PC-9 (cell line): ENCODE data around the gene PRKACG. TPM values are rescaled to one million over a fixed set of nuclear protein-coding genes. Genes with fewer than 3 reads are reported as not detected.

Experiments
- BruUV-seq: library from RNA; stranded (reverse); fragments of 400-500 nt; replicated peaks from 2 replicates; lab custom pipeline; 2021; lab: Mats Ljungman, UMichigan
- CTCF ChIA-PET: fragments of 300-600 bp; sonication (Branson Sonifier 250); formaldehyde crosslinking; loops from one replicate; lab custom pipeline; 2022; ENCODE audit warnings: antibody characterized with exemption; lab: Charles Lee
- POLR2A ChIA-PET: fragments of 300-600 bp; sonication (Branson Sonifier 250); formaldehyde crosslinking; loops from one replicate; lab custom pipeline; 2022; ENCODE audit warnings: antibody characterized with exemption; ENCODE audit not compliant: unreplicated experiment; lab: Charles Lee
- DNase-seq, 2 experiments: peaks; one replicate each; pipeline versions ENCODE4 v3.0.0 to v3.0.0-alpha.2; 2015 to 2022; ENCODE audit warnings: mixed read lengths in 1 of 2
- H2AFZ ChIP-seq: fragments of 200-600 bp; sonication (generic); 2 replicates; pipeline ENCODE4 v1.8.1; 2017; ENCODE audit warnings: antibody characterized with exemption
- H3F3A ChIP-seq: fragments of 200-600 bp; sonication (generic); 2 replicates; pipeline ENCODE4 v1.8.1; 2017; ENCODE audit warnings: antibody characterized with exemption, mild to moderate bottlenecking, low read depth; ENCODE audit not compliant: insufficient read depth
- H3K27ac ChIP-seq: fragments of 200-600 bp; sonication (generic); 2 replicates; pipeline ENCODE4 v1.6.1; 2016; ENCODE audit warnings: mixed run types
- H3K27me3 ChIP-seq: fragments of 200-600 bp; sonication (generic); 2 replicates; pipeline ENCODE4 v1.6.1; 2016; ENCODE audit warnings: low read depth, mixed run types; ENCODE audit not compliant: insufficient read depth
- H3K36me3 ChIP-seq: fragments of 200-600 bp; sonication (generic); 2 replicates; pipeline ENCODE4 v1.6.1; 2016; ENCODE audit warnings: low read depth, mixed run types
- H3K4me1 ChIP-seq: fragments of 200-600 bp; sonication (generic); replicated peaks from 2 replicates; pipeline ENCODE4 v1.6.1; 2016; ENCODE audit warnings: mixed run types; ENCODE audit not compliant: insufficient read depth
- H3K4me2 ChIP-seq: fragments of 200-600 bp; sonication (generic); 2 replicates; pipeline ENCODE4 v1.6.1; 2017; ENCODE audit warnings: mixed run types
- H3K4me3 ChIP-seq: fragments of 200-600 bp; sonication (generic); 2 replicates; pipeline ENCODE4 v1.6.1; 2016; ENCODE audit warnings: mixed run types
- H3K79me2 ChIP-seq: fragments of 200-600 bp; sonication (generic); 2 replicates; pipeline ENCODE4 v1.6.1; 2017; ENCODE audit warnings: low read depth, mixed run types
- H3K9me2 ChIP-seq: fragments of 200-600 bp; sonication (generic); 2 replicates; pipeline ENCODE4 v1.8.1; 2017; ENCODE audit warnings: mild to moderate bottlenecking; ENCODE audit not compliant: insufficient read depth
- H3K9me3 ChIP-seq: fragments of 200-600 bp; sonication (generic); 2 replicates; pipeline ENCODE4 v1.8.1; 2016; ENCODE audit warnings: low read depth; ENCODE audit not compliant: insufficient read depth
- H4K20me1 ChIP-seq: fragments of 200-600 bp; sonication (generic); 2 replicates; pipeline ENCODE4 v1.8.1; 2017; ENCODE audit not compliant: insufficient read depth
- CTCF ChIP-seq: fragments of 200-600 bp; sonication (generic); conservative IDR thresholded peaks from 2 replicates; pipeline ENCODE4 v1.6.1; 2017; ENCODE audit warnings: mixed run types, antibody characterized with exemption, mild to moderate bottlenecking, moderate library complexity
- EZH2 ChIP-seq: fragments of 200-600 bp; sonication (generic); IDR thresholded peaks from 2 replicates; pipeline ENCODE4 v1.8.0; 2017; ENCODE audit warnings: antibody characterized with exemption, low read depth
- intact Hi-C: fragments of 100-400 bp; cut with micrococcal nuclease; formaldehyde crosslinking; loops from one replicate; pipeline ENCODE4 v1.10.0; 2022; ENCODE audit not compliant: unreplicated experiment
- total RNA-seq: library from RNA; stranded (reverse); gene quantifications from 2 replicates; pipeline ENCODE4 v1.2.3, GENCODE V29; 2021

Gene PRKACG
- total RNA-seq, 1 experiment from 2014 or later, result not detected

- no peak for DNase-seq
- Histone ChIP-seq H4K20me1 (no peaks in the 10 kb centered on the region), H3K79me2 (no peaks in the 10 kb centered on the region), H2AFZ (no peak overlapping the region), H3K27me3 (peaks cover 15% of the 10 kb centered on the region; the same call in 1 of the 2 replicates), H3K4me2 (no peak overlapping the region), H3K36me3 (no peaks in the 10 kb centered on the region), H3K4me1 (no peaks in the 10 kb centered on the region), H3K9me3 (no peaks in the 10 kb centered on the region), H3F3A (no peaks in the 10 kb centered on the region), H3K27ac (no peak overlapping the region), H3K9me2 (no peaks in the 10 kb centered on the region), H3K4me3 (no peak overlapping the region)
- CTCF ChIA-PET, result interaction anchor here (0.5 kb wide), 1 partner anchor 158 kb away, joined by 3 read pairs; no protein-coding TSS in a partner anchor
- TF ChIP-seq EZH2 (no peak), CTCF (no peak)
- no TSS peak for BruUV-seq
- intact Hi-C loops, result no loop called here
- POLR2A ChIA-PET, result no interaction called here
Measured at GRCh38 chr9:68979538-68980314, 34.2 kb downstream of the PRKACG start.

- intact Hi-C loops, result no loop called here
Measured at GRCh38 chr9:68978501-68978900, 35.4 kb downstream of the PRKACG start.

GRCh38 chr9:68978066-68978465 is 35.8 kb downstream of the PRKACG start:
- no TSS peak for BruUV-seq
- CTCF ChIA-PET, result no interaction called here
- Histone ChIP-seq H3K4me1 (no peaks in the 10 kb centered on the region), H3K79me2 (no peaks in the 10 kb centered on the region), H2AFZ (no peak overlapping the region), H3K9me3 (no peaks in the 10 kb centered on the region), H3K27me3 (peaks cover 18% of the 10 kb centered on the region; the same call in 1 of the 2 replicates), H4K20me1 (no peaks in the 10 kb centered on the region), H3K27ac (no peak overlapping the region), H3K36me3 (no peaks in the 10 kb centered on the region), H3K9me2 (no peaks in the 10 kb centered on the region), H3K4me3 (no peak overlapping the region), H3F3A (no peaks in the 10 kb centered on the region), H3K4me2 (no peak overlapping the region)
- intact Hi-C loops, result no loop called here
- no peak for TF ChIP-seq EZH2
- DNase-seq, result no peak
- POLR2A ChIA-PET, result no interaction called here

More at GRCh38 chr9:68978501-68978900, 35.4 kb downstream of the PRKACG start:
- no TSS peak for BruUV-seq
- TF ChIP-seq EZH2, result no peak
- no peak for TF ChIP-seq CTCF
- Histone ChIP-seq H4K20me1 (no peaks in the 10 kb centered on the region), H3K9me3 (no peaks in the 10 kb centered on the region), H3K27me3 (peaks cover 15% of the 10 kb centered on the region; the same call in 1 of the 2 replicates), H3K4me2 (no peak overlapping the region), H3K36me3 (no peaks in the 10 kb centered on the region), H3K4me1 (no peaks in the 10 kb centered on the region), H3K9me2 (no peaks in the 10 kb centered on the region), H3F3A (no peaks in the 10 kb centered on the region), H3K4me3 (no peak overlapping the region), H2AFZ (no peak overlapping the region), H3K27ac (no peak overlapping the region), H3K79me2 (no peaks in the 10 kb centered on the region)
- CTCF ChIA-PET, result no interaction called here
- POLR2A ChIA-PET, result no interaction called here
- no peak for DNase-seq
